Common myeloid progenitor, CD34-positive (primary cell): Measurements from ENCODE around the gene AKAP13.
A peak's percentile ranks its signal among the peaks of the same experiment; 100 is the strongest.

ENCODE experiments used
- CTCF ChIA-PET: fragments of 350-600 bp; sonication (Branson Sonifier 250); formaldehyde crosslinking; loops from one replicate; lab custom pipeline; 2021; ENCODE audit warnings: antibody characterized with exemption; lab: Charles Lee
- POLR2A ChIA-PET: fragments of 350-600 bp; sonication (Branson Sonifier 250); formaldehyde crosslinking; loops from one replicate; lab custom pipeline; 2021; ENCODE audit warnings: antibody characterized with exemption; lab: Charles Lee
- DNase-seq, 3 donors: peaks; one replicate each; pipeline versions ENCODE4 v3.0.0 to v3.0.0-alpha.2; 2013
- H3K27ac ChIP-seq, 2 experiments: 1 replicate in 1 of 2; 2 replicates in 1 of 2; pipeline ENCODE4 v1.7.0; 2013; ENCODE audit warnings: inconsistent platforms in 2 of 2, low read length in 2 of 2, mild to moderate bottlenecking in 2 of 2, low read depth in 1 of 2, moderate library complexity in 1 of 2; ENCODE audit not compliant: severe bottlenecking in 2 of 2, insufficient read depth in 1 of 2, poor library complexity in 1 of 2
- H3K27me3 ChIP-seq, 5 experiments: replicated peaks in 2 of 5; 1 replicate in 3 of 5; 2 replicates in 2 of 5; pipeline versions ENCODE4 v1.6.1 to v1.7.0; 2013; ENCODE audit warnings: low read length in 4 of 5, mild to moderate bottlenecking in 2 of 5, moderate library complexity in 2 of 5, inconsistent platforms in 1 of 5; ENCODE audit not compliant: insufficient read depth in 5 of 5, control insufficient read depth in 4 of 5
- H3K36me3 ChIP-seq, 4 experiments: 1 replicate in 2 of 4; 2 replicates in 2 of 4; pipeline versions ENCODE4 v1.6.1 to v1.7.0; 2013; ENCODE audit warnings: low read length in 3 of 4, control low read depth in 1 of 4, mild to moderate bottlenecking in 1 of 4; ENCODE audit not compliant: control insufficient read depth in 4 of 4, insufficient read depth in 4 of 4
- H3K4me1 ChIP-seq, 4 experiments: 1 replicate in 3 of 4; 2 replicates in 1 of 4; pipeline versions ENCODE4 v1.6.1 to v1.7.1; 2013; ENCODE audit warnings: low read length in 3 of 4, mild to moderate bottlenecking in 3 of 4, control low read depth in 1 of 4, inconsistent platforms in 1 of 4, moderate library complexity in 1 of 4; ENCODE audit not compliant: control insufficient read depth in 4 of 4, insufficient read depth in 4 of 4; ENCODE audit errors: control extremely low read depth in 1 of 4
- H3K4me3 ChIP-seq, 7 experiments: 1 replicate in 4 of 7; 2 replicates in 3 of 7; pipeline versions ENCODE4 v1.5.1 to v1.7.0; 2013; ENCODE audit warnings: mild to moderate bottlenecking in 7 of 7, low read length in 6 of 7, moderate library complexity in 6 of 7, inconsistent platforms in 2 of 7, low read depth in 2 of 7, control low read depth in 1 of 7; ENCODE audit not compliant: insufficient read depth in 4 of 7, control insufficient read depth in 1 of 7; ENCODE audit errors: extremely low read depth in 1 of 7
- H3K9me3 ChIP-seq, 5 experiments: 1 replicate in 4 of 5; 2 replicates in 1 of 5; pipeline versions ENCODE4 v1.6.1 to v1.7.1; 2013; ENCODE audit warnings: low read length in 4 of 5, mild to moderate bottlenecking in 2 of 5, inconsistent platforms in 1 of 5, low read depth in 1 of 5, moderate library complexity in 1 of 5; ENCODE audit not compliant: control insufficient read depth in 4 of 5, insufficient read depth in 2 of 5; ENCODE audit errors: control extremely low read depth in 1 of 5
- WGBS: methylation state at CpG from one replicate; pipeline ENCODE4 v1.1.5; 2013; ENCODE audit not compliant: insufficient coverage; 5-methylcytosine and 5-hydroxymethylcytosine counted together

Gene AKAP13

DNA sequence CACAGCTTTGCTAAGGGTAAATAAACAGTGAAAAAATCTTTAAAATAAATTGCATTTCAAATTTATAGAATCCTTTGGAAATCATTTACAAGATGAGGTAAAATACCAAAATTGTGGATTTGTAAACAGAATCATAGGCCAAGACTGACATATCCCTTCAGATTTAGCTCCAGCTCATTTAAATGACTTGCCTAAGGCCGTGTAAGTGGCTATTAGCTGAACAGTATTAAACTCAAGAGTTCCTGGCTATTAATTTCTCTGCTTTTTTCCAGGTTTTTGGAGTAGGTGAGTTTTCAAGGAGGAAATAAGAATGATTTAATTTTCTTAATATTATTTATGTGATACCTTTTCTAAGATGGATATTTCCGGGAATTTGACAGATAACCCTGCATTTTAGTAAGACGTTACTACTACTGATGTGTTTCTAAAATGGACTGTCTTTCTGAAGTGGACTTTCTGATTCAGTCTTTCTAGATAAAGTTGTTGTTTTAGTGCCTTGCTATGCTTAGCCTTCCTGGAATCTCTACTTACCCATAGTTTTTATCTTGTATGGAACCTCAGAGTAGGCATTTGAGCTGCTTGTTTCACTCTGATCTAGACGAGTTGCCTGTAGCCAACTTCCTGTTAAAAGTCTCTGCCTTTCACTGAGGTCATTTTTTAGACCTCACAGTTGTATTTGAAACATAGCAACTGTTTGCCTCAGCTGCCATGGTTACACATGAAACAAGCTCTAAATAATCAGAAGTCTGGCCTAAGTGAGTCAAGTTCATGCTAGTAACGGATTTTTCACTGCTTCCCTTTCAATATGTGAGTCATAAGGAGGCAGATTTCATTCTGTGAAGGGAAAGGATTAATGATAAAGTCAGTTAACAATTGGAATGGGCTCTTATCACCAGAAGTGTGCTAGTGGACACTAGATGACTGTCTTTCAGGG is 287.4 kb downstream of the AKAP13 start:
- Histone ChIP-seq H3K4me1 (peaks cover 8 to 28% (median 14%) of the 10 kb centered on the region in 4 experiments), H3K9me3 (no peaks in the 10 kb centered on the region), H3K27me3 (no peaks in the 10 kb centered on the region), H3K36me3 (peaks cover 19 to 66% (median 39%) of the 10 kb centered on the region in 4 experiments), H3K4me3 (peak overlapping the region in 1 of 7 experiments; percentile 28), H3K27ac (peak overlapping the region; percentile 98 to 99)
- ChIA-PET CTCF (interaction anchor here (0.7 to 2.3 kb wide), 8 partner anchors 8 to 1069 kb away, joined by 3 to 6 read pairs (median 3); no protein-coding TSS in a partner anchor), POLR2A (interaction anchor here (0.7 to 1.6 kb wide), 4 partner anchors 23 to 85 kb away, joined by 3 to 5 read pairs (median 4); no protein-coding TSS in a partner anchor)
- peak; percentile 98 to 99 (median 98) for DNase-seq
- WGBS = 52% methylated on average over 3 of the region's 5 CpGs

DNA sequence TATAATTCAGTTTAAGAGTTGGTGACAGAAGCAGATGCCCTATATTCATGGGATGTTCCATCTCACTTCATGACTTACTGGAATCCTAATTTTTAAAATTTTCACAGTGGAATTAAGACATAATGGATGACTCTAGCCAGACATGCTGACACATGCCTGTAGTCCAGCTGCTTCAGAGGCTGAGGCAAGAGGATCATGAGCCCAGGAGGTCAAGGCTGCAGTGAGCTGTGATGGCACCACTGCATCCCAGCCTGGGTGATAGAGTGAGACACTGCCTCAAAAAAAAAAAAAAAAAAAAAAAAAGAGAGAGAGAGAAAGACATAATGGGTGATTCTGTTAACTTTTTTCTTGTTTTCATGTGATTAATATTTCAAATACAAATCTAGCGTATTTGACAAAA is 290.8 kb downstream of the AKAP13 start:
- WGBS = no CpG with 5 or more reads among the region's 1 CpG
- ChIA-PET CTCF (interaction anchor here (1.6 kb wide), 1 partner anchor 53 kb away, joined by 6 read pairs; no protein-coding TSS in a partner anchor), POLR2A (interaction anchor here (0.6 kb wide), 1 partner anchor 26 kb away, joined by 4 read pairs; no protein-coding TSS in a partner anchor)
- Histone ChIP-seq H3K4me1 (peaks cover 8 to 28% (median 14%) of the 10 kb centered on the region in 4 experiments), H3K9me3 (no peaks in the 10 kb centered on the region), H3K27me3 (no peaks in the 10 kb centered on the region), H3K27ac (no peak overlapping the region), H3K36me3 (peaks cover 13 to 60% (median 33%) of the 10 kb centered on the region in 4 experiments), H3K4me3 (no peak overlapping the region)
- DNase-seq = no peak

DNA sequence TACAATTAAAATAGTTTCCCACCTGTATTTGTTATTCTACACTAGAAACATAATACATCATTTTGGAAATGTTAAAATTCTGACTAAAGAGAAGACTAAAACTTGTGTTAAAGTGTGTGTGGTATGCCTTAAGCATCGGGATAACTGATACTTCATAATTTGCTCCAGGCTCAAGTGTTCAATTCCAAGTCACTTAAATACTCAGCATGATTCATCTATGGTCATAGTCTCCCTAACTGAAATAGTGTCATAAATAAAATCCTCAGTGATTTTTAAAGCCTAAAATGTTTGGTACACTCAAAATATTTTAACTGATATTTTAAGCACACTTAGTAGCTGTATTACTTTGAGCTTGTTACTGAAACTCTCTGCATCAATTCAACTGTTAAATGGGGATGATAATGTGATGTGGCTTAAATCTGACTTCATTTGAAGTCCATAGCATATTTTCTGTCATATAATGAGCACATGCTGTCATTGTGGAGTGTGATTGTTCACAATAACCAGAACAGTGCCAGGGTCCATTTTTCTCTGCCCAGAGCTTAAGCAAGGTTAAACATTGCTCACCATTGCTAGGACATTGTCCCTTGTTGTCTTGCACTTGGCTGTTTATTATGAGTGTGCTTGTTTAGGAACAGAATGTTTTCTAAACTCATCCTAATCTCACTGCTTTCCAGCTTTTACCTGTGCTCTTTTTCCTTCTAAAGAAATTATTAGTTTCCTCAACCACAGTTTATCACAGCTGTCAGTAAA is 292.1 kb downstream of the AKAP13 start:
- peaks cover 4 to 17% (median 9%) of the 10 kb centered on the region in 4 experiments for H3K4me1 ChIP-seq
- ChIA-PET CTCF (interaction anchor here (0.7 to 1.6 kb wide), 3 partner anchors 15 to 54 kb away, joined by 3 to 6 read pairs (median 4); no protein-coding TSS in a partner anchor), POLR2A (no interaction called here)
- H3K27me3 ChIP-seq = no peaks in the 10 kb centered on the region
- peaks cover 19 to 66% (median 36%) of the 10 kb centered on the region in 4 experiments for H3K36me3 ChIP-seq
- no peak for DNase-seq
- peak overlapping the region in 1 of 2 experiments; percentile 40 for H3K27ac ChIP-seq
- H3K4me3 ChIP-seq = no peak overlapping the region
- no CpG with 5 or more reads among the region's 1 CpG for WGBS
- H3K9me3 ChIP-seq = no peaks in the 10 kb centered on the region

DNA sequence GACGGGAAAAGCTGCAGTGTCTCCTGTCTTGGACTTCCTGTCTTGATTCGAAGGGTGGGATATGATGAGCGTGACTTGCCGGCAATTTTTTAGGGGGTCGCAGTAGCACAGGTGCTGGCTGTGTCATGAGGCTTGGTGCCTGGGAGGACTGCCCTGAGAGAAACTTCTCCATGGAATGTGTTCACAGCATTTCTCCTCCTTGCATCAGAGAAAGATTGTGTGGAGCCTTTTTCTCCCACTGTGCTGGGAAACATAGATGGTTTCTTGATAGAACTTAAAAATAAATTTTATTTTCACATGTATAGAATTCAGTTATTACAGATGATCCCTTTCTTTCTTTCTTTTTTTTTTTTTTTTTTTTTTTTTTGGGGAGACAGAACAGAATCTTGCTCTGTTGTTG is 292.9 kb downstream of the AKAP13 start:
- no peak overlapping the region for H3K4me3 ChIP-seq
- CTCF ChIA-PET = no interaction called here

DNA sequence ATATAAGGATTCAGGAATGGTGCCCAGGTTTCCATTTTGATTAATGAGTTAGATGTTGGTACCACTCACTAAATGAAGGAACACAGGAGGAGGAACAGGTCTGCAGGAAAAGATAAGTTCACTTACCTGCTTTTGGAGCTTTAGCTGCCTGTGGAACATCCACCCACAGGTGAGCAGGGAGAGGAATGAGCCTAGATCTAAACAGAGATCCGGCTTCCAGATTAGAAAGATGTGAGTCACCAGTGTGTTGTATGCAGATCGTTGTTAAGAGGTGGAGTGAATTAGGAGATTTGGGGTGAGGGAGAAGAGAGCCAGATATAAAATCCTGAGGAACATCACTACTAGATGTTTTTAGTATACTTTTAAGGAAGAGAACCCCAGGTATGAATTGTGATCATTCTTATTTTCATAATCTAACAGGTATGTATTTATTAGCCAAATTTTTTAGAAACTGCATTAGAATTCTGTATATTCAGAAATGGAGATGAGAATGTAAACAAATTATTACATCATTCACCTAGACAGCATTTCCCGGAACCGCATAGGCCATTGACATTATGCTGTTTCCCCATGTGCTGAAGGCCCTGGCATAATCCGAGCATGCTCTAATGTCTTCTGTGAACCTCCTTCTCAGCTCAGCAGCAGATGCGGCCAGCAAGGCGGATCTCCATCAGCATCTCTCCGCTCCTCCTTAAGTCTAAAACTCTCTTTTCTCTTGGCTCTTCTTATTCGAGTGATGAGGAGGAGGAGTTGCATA is 296.1 kb downstream of the AKAP13 start:
- 98% methylated on average over 8 of the region's 9 CpGs for WGBS
- Histone ChIP-seq H3K27ac (no peak overlapping the region), H3K27me3 (no peaks in the 10 kb centered on the region), H3K36me3 (peaks cover 18 to 53% (median 27%) of the 10 kb centered on the region in 4 experiments), H3K4me3 (no peak overlapping the region), H3K9me3 (no peaks in the 10 kb centered on the region), H3K4me1 (no peaks in the 10 kb centered on the region)
- POLR2A ChIA-PET = no interaction called here
- DNase-seq = no peak
- CTCF ChIA-PET = interaction anchor here (1.0 kb wide), 1 partner anchor 13 kb away, joined by 4 read pairs; no protein-coding TSS in a partner anchor

More for the DNA sequence above, 292.9 kb downstream of the AKAP13 start:
- WGBS = 97% methylated on average over 3 of the region's 5 CpGs
- DNase-seq = no peak
- Histone ChIP-seq H3K4me1 (peaks cover 0 to 10% (median 2%) of the 10 kb centered on the region in 4 experiments), H3K27me3 (no peaks in the 10 kb centered on the region), H3K27ac (peak overlapping the region in 1 of 2 experiments; percentile 40), H3K36me3 (peaks cover 19 to 69% (median 36%) of the 10 kb centered on the region in 4 experiments), H3K9me3 (no peaks in the 10 kb centered on the region)
- POLR2A ChIA-PET = no interaction called here

DNA sequence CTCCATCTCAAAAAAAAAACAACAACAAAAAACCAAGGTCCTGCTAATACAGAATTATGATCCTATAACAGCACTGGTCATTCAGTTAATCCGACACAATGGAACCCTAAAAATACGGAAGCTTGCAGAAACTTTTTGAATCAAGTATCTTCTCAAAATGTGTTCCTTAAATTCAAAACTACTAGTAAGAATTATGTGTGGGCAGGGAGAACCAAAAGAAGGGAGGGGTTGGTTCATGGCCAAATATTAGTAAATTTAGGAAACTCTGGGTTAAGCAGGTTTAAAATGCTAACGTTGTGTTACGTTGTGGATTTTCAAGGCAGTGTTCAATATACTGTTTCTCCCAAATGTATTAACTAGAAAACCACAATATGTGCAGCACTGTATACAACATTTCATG is 298.8 kb downstream of the AKAP13 start:
- Histone ChIP-seq H3K9me3 (no peaks in the 10 kb centered on the region), H3K27ac (no peak overlapping the region), H3K4me3 (no peak overlapping the region), H3K36me3 (peaks cover 16 to 54% (median 24%) of the 10 kb centered on the region in 4 experiments), H3K27me3 (no peaks in the 10 kb centered on the region), H3K4me1 (no peaks in the 10 kb centered on the region)
- DNase-seq = no peak
- ChIA-PET POLR2A (no interaction called here), CTCF (no interaction called here)
- WGBS = no CpG with 5 or more reads among the region's 4 CpGs
